Prostate gland (tissue), 2 donors: ENCODE results near the gene DMGDH. TPM values are rescaled to one million over a fixed set of nuclear protein-coding genes. Genes with fewer than 3 reads are reported as not detected.

Experiments used
- DNase-seq: peaks from one replicate; pipeline ENCODE4 v3.0.0-alpha.2; 2019; ENCODE audit warnings: low spot score
- H3K27ac ChIP-seq, 2 donors: fragments of 200-600 bp; sonication (generic); 2 replicates each; pipeline ENCODE4 v1.5.1; 2017 to 2019
- H3K27me3 ChIP-seq: fragments of 200-600 bp; sonication (generic); replicated peaks from 2 replicates; pipeline ENCODE4 v1.5.1; 2019; ENCODE audit not compliant: insufficient read depth
- H3K36me3 ChIP-seq, 2 donors: fragments of 200-600 bp; sonication (generic); 1 replicate in 1 of 2; 2 replicates in 1 of 2; pipeline versions ENCODE4 v1.5.1 to v1.8.1; 2017 to 2019
- H3K4me1 ChIP-seq: fragments of 200-600 bp; sonication (generic); replicated peaks from 2 replicates; pipeline ENCODE4 v1.5.1; 2019
- H3K4me3 ChIP-seq, 2 donors: fragments of 200-600 bp; sonication (generic); 2 replicates each; pipeline ENCODE4 v1.5.1; 2017 to 2019
- H3K9me3 ChIP-seq: fragments of 200-600 bp; sonication (generic); 2 replicates; pipeline ENCODE4 v1.5.1; 2017
- CTCF ChIP-seq, 4 experiments: fragments of 200-600 bp in 2 of 4; fragments of 450-650 bp in 2 of 4; sonication (generic) in 2 of 4; IDR thresholded peaks; 1 replicate in 3 of 4; 2 replicates in 1 of 4; pipeline ENCODE4 v1.5.1; 2016 to 2019; ENCODE audit warnings: antibody characterized with exemption in 4 of 4, mild to moderate bottlenecking in 2 of 4, moderate library complexity in 2 of 4
- POLR2A ChIP-seq: fragments of 450-650 bp; IDR thresholded peaks from one replicate; pipeline ENCODE4 v1.6.1; 2016; ENCODE audit warnings: antibody characterized with exemption, mild to moderate bottlenecking
- POLR2AphosphoS5 ChIP-seq: sonication (generic); formaldehyde crosslinking; IDR thresholded peaks from one replicate; pipeline ENCODE4 v1.6.1; 2017; ENCODE audit warnings: antibody characterized with exemption
- WGBS: methylation state at CpG from one replicate; pipeline ENCODE4 v1.1.5; 2018; 5-methylcytosine and 5-hydroxymethylcytosine counted together
- intact Hi-C: fragments of 100-400 bp; cut with DNase I; formaldehyde crosslinking; loops from one replicate; pipeline ENCODE4 v1.14.2; 2022
- total RNA-seq, 2 donors: library from RNA; depleted of rRNA; stranded (reverse); fragments of >200 nt; gene quantifications; one replicate each; pipeline ENCODE4 v1.1.0, GENCODE V29; 2016

The DMGDH gene
- total RNA-seq, 2 donors from 2014 or later = 0.77 to 9.9 TPM

DNA sequence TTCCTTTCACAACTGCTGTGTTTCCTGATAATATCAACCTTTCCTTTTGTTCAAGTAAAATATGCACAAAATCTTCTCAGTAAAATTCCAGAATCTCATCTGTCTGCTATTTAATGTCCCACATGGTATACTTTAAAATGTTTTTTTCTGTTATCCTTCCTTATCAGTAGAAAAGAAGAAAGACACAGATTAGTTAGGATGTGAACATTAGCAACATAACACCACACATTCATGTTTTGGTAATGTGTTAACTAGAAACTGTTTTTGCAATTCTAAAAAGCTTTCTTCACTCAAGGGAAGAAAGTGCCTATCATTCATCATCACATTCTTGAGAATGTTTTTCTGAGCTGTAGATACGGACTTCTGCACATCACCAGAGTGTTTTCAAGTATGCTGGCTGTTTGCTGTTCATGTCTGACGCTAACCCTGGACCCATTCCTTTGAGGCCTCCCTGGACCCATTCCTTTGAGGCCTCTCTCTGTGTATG is 73.9 kb downstream of the DMGDH start:
- 63% methylated on average over 2 of the region's 2 CpGs for WGBS
- no peak overlapping the region for H3K4me3 ChIP-seq

DNA sequence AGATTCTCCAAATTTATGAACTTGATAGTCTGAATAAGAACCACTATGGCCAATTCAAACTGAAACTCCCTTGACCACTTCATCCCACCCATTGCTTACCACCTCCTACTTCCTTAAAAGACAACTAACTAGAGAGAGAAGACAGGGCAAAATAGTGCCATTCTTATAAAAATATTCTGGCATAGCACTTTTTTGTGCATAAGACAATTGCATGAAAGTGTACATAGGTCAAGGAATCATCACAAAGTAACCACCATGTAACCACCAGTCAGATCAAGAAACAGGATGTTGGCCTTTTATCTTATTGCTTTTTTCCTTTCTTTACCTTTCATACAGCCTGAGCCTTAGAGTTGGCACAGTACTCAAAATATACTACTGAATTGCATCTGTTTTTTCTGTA is 76.3 kb downstream of the DMGDH start:
- H3K4me3 ChIP-seq = no peak overlapping the region
- no peak for TF ChIP-seq POLR2A
- TF ChIP-seq POLR2AphosphoS5 = no peak
- TF ChIP-seq CTCF (IDR thresholded peaks at IDR 0.05) = no peak
- H3K4me1 ChIP-seq = no peaks in the 10 kb centered on the region
- DNase-seq = no peak
- intact Hi-C loops = no loop called here
- no peak overlapping the region for H3K27ac ChIP-seq
- H3K27me3 ChIP-seq = no peaks in the 10 kb centered on the region
- H3K36me3 ChIP-seq = no peaks in the 10 kb centered on the region
- H3K9me3 ChIP-seq = no peaks in the 10 kb centered on the region

More for the DNA sequence above, 73.9 kb downstream of the DMGDH start:
- no peak overlapping the region for H3K27ac ChIP-seq
- no peak for TF ChIP-seq POLR2A
- no peak for TF ChIP-seq POLR2AphosphoS5
- no peak for TF ChIP-seq CTCF (IDR thresholded peaks at IDR 0.05)
- H3K36me3 ChIP-seq = no peaks in the 10 kb centered on the region
- intact Hi-C loops = no loop called here
- DNase-seq = no peak
- H3K9me3 ChIP-seq = no peaks in the 10 kb centered on the region
- no peaks in the 10 kb centered on the region for H3K4me1 ChIP-seq
- no peaks in the 10 kb centered on the region for H3K27me3 ChIP-seq

DNA sequence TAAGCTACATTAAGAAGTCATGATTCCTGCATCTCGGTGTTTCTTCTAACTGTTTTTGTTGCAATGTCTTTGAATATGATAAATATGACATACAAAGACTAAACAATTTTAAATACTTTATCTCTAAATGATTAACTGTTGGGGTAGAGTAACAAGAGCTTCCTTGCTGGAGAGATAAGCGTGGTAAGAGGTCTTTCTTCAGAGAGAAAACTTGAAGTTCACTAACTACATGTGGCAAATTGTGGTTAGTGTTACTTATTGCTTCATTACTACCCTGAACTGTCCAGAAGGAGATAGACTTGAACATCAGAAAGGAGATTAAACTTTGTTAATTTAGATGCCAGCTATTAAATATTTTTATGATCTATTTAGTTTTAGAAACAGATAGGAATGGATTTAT is 77.3 kb downstream of the DMGDH start:
- intact Hi-C loops = no loop called here
- Histone ChIP-seq H3K9me3 (no peaks in the 10 kb centered on the region), H3K27me3 (no peaks in the 10 kb centered on the region), H3K27ac (no peak overlapping the region), H3K4me3 (no peak overlapping the region), H3K4me1 (no peaks in the 10 kb centered on the region), H3K36me3 (no peaks in the 10 kb centered on the region)
- TF ChIP-seq POLR2A = no peak
- TF ChIP-seq CTCF (IDR thresholded peaks at IDR 0.05) = no peak
- no peak for TF ChIP-seq POLR2AphosphoS5
- 79% methylated on average over 2 of the region's 2 CpGs for WGBS
- no peak for DNase-seq

GRCh38 chr5:78989080-78989479 is 80.4 kb downstream of the DMGDH start:
- no peaks in the 10 kb centered on the region for H3K9me3 ChIP-seq
- no peak overlapping the region for H3K27ac ChIP-seq
- no peak for DNase-seq
- 96% methylated on average over 12 of the region's 12 CpGs for WGBS
- no peaks in the 10 kb centered on the region for H3K4me1 ChIP-seq
- H3K4me3 ChIP-seq = no peak overlapping the region
- TF ChIP-seq POLR2A (no peak), CTCF (IDR thresholded peaks at IDR 0.05) (no peak), POLR2AphosphoS5 (no peak)
- H3K27me3 ChIP-seq = no peaks in the 10 kb centered on the region
- H3K36me3 ChIP-seq = no peaks in the 10 kb centered on the region
- intact Hi-C loops = no loop called here

DNA sequence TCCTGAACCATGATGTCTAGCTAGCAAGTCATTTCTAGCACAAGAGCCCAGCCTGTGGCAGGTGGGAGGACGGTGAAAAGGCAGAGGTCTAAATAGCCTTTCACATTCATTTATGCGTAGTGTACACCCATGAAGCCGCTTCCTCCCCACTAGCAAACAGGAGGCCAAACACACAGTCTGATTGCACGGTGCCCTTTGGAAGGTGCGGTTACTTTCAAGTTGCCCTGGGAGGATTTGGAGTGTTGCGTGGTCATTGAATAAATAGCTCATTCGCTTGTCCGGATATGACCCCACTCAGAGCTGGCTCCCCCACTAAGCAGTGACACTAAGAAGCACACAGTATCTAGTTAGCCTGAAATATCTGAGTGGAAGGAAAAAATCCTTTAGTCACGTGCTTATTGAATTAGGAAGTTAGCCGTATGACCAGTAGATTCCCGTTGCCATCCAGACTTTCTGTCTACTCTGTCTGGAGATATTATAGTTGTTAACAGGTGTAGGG is 83.7 kb downstream of the DMGDH start:
- WGBS = 14% methylated on average over 11 of the region's 11 CpGs
- H3K4me1 ChIP-seq = no peaks in the 10 kb centered on the region
- H3K4me3 ChIP-seq = peak overlapping the region; percentile 83 to 86
- TF ChIP-seq POLR2A (no peak), POLR2AphosphoS5 (no peak), CTCF (IDR thresholded peaks at IDR 0.05) (no peak)
- H3K27me3 ChIP-seq = no peaks in the 10 kb centered on the region
- no peak for DNase-seq
- H3K36me3 ChIP-seq = no peaks in the 10 kb centered on the region
- no peaks in the 10 kb centered on the region for H3K9me3 ChIP-seq
- intact Hi-C loops = no loop called here
- H3K27ac ChIP-seq = peak overlapping the region; percentile 92 to 96
